ENCODE measurements around the gene ZNF236.

ZNF236 gene

DNA sequence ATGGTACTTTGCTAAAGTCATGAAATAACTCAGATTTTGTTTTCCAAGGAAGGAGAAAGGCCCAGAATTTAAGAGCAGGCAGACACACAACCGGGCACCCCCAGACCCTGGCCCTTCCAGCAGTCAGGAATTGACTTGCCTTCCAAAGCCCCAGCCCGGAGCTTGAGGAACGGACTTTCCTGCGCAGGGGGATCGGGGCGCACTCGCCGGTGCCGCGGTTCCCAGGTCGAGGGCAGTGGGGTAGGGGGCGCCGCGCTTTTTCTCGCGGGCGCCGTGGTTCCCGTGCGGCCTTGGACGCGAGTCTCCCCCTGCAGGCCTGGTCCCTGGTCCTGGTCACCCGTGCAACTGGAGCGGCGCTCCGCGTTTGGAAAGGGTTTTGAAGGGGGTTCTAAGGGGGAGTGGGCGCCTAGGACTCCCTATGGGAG is 1.2 kb downstream of the ZNF236 start:
- H3K27ac Mint-ChIP-seq: peak overlapping the region; percentile 94 to 96 (median 96)
- H3K4me1 Mint-ChIP-seq: peaks cover 36% of the 10 kb centered on the region
- peaks cover 10% of the 10 kb centered on the region for H3K36me3 Mint-ChIP-seq (ENCODE audit: low read depth)
- H3K4me3 Mint-ChIP-seq: peak overlapping the region; percentile 85 to 94 (median 94)
- H3K9me3 Mint-ChIP-seq: no peaks in the 10 kb centered on the region
- no peaks in the 10 kb centered on the region for H3K27me3 Mint-ChIP-seq (ENCODE audit: low read depth)
- peak; percentile 14 to 43 (median 23) for TF ChIP-seq CTCF (IDR thresholded peaks at IDR 0.05; ENCODE audit: unreplicated experiment in 3 of 3)

- no peak for TF ChIP-seq CTCF (IDR thresholded peaks at IDR 0.05; ENCODE audit: unreplicated experiment in 3 of 3)
- no peaks in the 10 kb centered on the region for H3K9me3 Mint-ChIP-seq
- H3K27me3 Mint-ChIP-seq (ENCODE audit: low read depth): no peaks in the 10 kb centered on the region
- peak overlapping the region; percentile 94 to 96 (median 96) for H3K27ac Mint-ChIP-seq
- peaks cover 41% of the 10 kb centered on the region for H3K4me1 Mint-ChIP-seq
- peak overlapping the region; percentile 85 to 94 (median 94) for H3K4me3 Mint-ChIP-seq
- peaks cover 8% of the 10 kb centered on the region for H3K36me3 Mint-ChIP-seq (ENCODE audit: low read depth)
Measured at GRCh38 chr18:76824145-76824676, 1.9 kb downstream of the ZNF236 start.

DNA sequence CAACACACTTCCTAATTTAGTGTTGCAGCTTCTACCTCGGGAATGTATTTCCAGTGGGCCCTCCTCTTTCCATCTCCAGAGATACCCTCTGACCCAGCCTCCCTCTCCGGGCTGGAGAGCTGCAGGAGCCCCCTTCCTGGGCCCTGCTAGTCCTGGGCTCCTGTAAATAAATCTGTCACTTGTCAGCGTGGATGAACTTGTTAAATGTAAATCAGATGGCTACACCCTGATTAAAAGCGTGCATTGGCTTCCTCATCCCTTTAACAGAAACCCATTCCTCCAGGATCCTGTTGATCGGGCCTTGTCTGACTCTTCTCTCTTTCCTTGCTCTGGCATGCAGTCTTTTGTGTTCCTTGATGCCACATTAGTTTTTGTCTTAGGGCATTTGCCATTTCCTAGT is 2.4 kb downstream of the ZNF236 start:
- H3K36me3 Mint-ChIP-seq (ENCODE audit: low read depth): peaks cover 7% of the 10 kb centered on the region
- H3K27me3 Mint-ChIP-seq (ENCODE audit: low read depth): no peaks in the 10 kb centered on the region
- H3K4me1 Mint-ChIP-seq: peaks cover 41% of the 10 kb centered on the region
- H3K27ac Mint-ChIP-seq: peak overlapping the region; percentile 94 to 96 (median 96)
- no peak for TF ChIP-seq CTCF (IDR thresholded peaks at IDR 0.05; ENCODE audit: unreplicated experiment in 3 of 3)
- H3K9me3 Mint-ChIP-seq: no peaks in the 10 kb centered on the region
- peak overlapping the region; percentile 85 to 94 (median 94) for H3K4me3 Mint-ChIP-seq

DNA sequence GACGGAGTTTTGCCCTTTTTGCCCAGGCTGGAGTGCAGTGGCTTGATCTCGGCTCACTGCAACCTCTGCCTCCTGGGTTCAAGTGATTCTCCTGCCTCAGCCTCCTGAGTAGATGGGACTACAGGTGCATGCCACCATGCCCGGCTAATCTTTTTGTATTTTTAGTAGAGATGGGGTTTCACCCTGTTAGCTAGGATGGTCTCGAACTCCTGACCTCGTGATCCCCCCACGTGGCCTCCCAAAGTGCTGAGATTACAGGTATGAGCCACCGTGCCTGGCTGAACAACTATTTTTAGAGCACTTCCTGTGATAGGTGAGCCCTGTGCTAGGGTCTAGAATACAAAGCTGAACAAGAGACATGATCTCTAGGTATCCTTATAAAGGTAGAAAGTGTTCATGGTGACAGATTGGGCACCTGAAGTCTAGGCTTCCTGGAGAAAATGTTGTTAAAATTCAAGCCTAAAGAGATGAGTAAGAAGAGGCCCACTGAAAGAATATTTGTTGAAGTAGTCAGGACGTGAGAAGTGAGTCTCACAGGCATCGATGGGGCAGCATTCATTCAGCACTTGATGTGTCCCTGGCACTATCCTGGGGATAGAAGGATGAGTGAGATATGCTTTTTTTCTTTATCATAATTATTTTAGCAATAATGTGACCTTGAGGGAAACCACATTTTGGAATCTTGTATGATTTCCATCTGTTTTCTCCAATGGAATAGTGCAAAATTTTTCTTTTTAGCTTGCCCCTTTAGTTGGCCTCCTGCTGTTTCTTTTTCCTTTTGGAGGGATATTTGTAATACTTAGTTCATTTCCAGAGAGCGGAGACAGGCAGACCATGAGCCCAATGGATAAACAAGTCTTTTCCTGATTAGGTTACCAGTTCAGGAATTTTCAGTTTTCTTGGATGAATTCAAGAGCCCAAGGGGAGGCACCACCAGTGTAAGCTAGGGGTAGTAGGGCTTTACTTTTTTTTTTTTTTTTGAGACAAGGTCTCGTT is 5.1 kb downstream of the ZNF236 start:
- no peak for TF ChIP-seq CTCF (IDR thresholded peaks at IDR 0.05; ENCODE audit: unreplicated experiment in 3 of 3)
- H3K9me3 Mint-ChIP-seq: peaks cover 7% of the 10 kb centered on the region
- no peak overlapping the region for H3K4me3 Mint-ChIP-seq
- peaks cover 38% of the 10 kb centered on the region for H3K4me1 Mint-ChIP-seq
- H3K27ac Mint-ChIP-seq: peak overlapping the region; percentile 12 to 74 (median 69)
- no peaks in the 10 kb centered on the region for H3K27me3 Mint-ChIP-seq (ENCODE audit: low read depth)
- peaks cover 16% of the 10 kb centered on the region for H3K36me3 Mint-ChIP-seq (ENCODE audit: low read depth)

GRCh38 chr18:76834379-76834778 is 12.0 kb downstream of the ZNF236 start:
- peaks cover 11% of the 10 kb centered on the region for H3K9me3 Mint-ChIP-seq

More at GRCh38 chr18:76834379-76834778, 12.0 kb downstream of the ZNF236 start:
- no peak overlapping the region for H3K4me3 Mint-ChIP-seq
- H3K27me3 Mint-ChIP-seq (ENCODE audit: low read depth): no peaks in the 10 kb centered on the region
- H3K36me3 Mint-ChIP-seq (ENCODE audit: low read depth): peaks cover 26% of the 10 kb centered on the region
- peaks cover 21% of the 10 kb centered on the region for H3K4me1 Mint-ChIP-seq
- TF ChIP-seq CTCF (IDR thresholded peaks at IDR 0.05; ENCODE audit: unreplicated experiment in 3 of 3): no peak
- no peak overlapping the region for H3K27ac Mint-ChIP-seq

All from nephron (organoid).